Thyroid gland (tissue), 4 donors: ENCODE data around the gene TAF11.
"Not testable (repeated sequence)": the region's sequence is repeated elsewhere in the genome, so short reads cannot be mapped to it uniquely, and the experiment has no call there.

Experiments used
- POLR2A ChIP-seq, 2 donors: fragments of 450-650 bp; IDR thresholded peaks; one replicate each; pipeline ENCODE4 v1.6.1; 2017; ENCODE audit warnings: antibody characterized with exemption in 2 of 2, mild to moderate bottlenecking in 2 of 2, moderate library complexity in 1 of 2
- TF ChIP-seq, protein P1 (sequence below), 6 experiments: fragments of 200-600 bp in 3 of 6; fragments of 450-650 bp in 3 of 6; sonication (generic) in 3 of 6; IDR thresholded peaks; one replicate each; pipeline ENCODE4 v1.5.1; 2016 to 2019; ENCODE audit warnings: antibody characterized with exemption in 6 of 6, mild to moderate bottlenecking in 2 of 6, inconsistent platforms in 1 of 6, moderate library complexity in 1 of 6

DNA sequence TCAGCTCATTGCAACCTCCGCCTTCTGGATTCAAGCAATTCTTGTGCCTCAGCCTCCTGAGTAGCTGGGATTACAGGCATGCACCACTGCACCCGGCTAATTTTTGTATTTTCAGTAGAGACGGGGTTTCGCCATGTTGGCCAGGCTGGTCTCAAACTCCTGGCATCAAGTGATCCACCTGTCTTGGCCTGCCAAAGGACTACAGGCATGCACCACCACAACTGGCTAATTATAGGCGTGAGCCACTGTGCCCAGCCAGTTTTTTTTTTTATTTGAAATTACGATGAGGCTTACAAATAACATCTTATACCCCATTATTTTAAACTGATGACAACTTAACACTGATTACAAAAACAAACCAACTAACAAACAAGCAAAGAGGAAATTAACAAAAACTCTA is 38.8 kb downstream of the TAF11 start:
- TF ChIP-seq, protein P1, sequence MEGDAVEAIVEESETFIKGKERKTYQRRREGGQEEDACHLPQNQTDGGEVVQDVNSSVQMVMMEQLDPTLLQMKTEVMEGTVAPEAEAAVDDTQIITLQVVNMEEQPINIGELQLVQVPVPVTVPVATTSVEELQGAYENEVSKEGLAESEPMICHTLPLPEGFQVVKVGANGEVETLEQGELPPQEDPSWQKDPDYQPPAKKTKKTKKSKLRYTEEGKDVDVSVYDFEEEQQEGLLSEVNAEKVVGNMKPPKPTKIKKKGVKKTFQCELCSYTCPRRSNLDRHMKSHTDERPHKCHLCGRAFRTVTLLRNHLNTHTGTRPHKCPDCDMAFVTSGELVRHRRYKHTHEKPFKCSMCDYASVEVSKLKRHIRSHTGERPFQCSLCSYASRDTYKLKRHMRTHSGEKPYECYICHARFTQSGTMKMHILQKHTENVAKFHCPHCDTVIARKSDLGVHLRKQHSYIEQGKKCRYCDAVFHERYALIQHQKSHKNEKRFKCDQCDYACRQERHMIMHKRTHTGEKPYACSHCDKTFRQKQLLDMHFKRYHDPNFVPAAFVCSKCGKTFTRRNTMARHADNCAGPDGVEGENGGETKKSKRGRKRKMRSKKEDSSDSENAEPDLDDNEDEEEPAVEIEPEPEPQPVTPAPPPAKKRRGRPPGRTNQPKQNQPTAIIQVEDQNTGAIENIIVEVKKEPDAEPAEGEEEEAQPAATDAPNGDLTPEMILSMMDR (IDR thresholded peaks at IDR 0.05), result not testable (repeated sequence)
- TF ChIP-seq POLR2A (IDR thresholded peaks at IDR 0.05), result not testable (repeated sequence)
